ENCODE measurements around the gene NMUR1. TPM values are rescaled to one million over a fixed set of nuclear protein-coding genes. Genes with fewer than 3 reads are reported as not detected.

Gene NMUR1
- total RNA-seq, 1 donor from 2014 or later = 0.13 TPM

- Mint-ChIP-seq H3K4me3 (no peak overlapping the region), H3K27ac (no peak overlapping the region), H3K9me3 (no peaks in the 10 kb centered on the region)
Observed at GRCh38 chr2:231522418-231523180, 7.6 kb downstream of the NMUR1 start.

DNA sequence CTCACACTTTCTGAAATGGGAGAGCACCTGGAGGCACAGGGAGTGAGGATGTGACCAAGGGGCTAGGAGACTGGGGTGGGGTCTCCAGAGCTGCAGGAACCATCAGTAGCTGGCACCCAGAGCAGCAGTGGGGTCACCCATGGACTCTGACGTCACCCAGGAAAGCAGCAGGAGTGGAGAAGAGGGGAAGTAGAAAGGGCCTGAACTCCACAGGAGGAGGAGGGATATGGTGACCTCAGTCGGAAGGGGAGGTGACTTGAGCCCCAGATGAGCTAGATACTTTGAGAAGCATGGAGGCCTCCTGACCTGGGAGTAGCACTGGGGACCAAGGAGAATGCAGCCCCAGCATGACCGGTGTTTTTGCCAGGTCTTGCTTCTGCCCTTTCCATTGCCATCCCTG, 8.8 kb downstream of the NMUR1 start:
- no peak overlapping the region for H3K27ac Mint-ChIP-seq
- no peaks in the 10 kb centered on the region for H3K36me3 Mint-ChIP-seq
- no peaks in the 10 kb centered on the region for H3K27me3 Mint-ChIP-seq (ENCODE audit: low read depth)
- H3K9me3 Mint-ChIP-seq = no peaks in the 10 kb centered on the region
- DNase-seq (ENCODE audit: low spot score in 2 of 2, unreplicated experiment in 2 of 2) = no peak
- TF ChIP-seq, protein P1, sequence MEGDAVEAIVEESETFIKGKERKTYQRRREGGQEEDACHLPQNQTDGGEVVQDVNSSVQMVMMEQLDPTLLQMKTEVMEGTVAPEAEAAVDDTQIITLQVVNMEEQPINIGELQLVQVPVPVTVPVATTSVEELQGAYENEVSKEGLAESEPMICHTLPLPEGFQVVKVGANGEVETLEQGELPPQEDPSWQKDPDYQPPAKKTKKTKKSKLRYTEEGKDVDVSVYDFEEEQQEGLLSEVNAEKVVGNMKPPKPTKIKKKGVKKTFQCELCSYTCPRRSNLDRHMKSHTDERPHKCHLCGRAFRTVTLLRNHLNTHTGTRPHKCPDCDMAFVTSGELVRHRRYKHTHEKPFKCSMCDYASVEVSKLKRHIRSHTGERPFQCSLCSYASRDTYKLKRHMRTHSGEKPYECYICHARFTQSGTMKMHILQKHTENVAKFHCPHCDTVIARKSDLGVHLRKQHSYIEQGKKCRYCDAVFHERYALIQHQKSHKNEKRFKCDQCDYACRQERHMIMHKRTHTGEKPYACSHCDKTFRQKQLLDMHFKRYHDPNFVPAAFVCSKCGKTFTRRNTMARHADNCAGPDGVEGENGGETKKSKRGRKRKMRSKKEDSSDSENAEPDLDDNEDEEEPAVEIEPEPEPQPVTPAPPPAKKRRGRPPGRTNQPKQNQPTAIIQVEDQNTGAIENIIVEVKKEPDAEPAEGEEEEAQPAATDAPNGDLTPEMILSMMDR (IDR thresholded peaks at IDR 0.05; ENCODE audit: unreplicated experiment) = no peak
- peaks cover 6% of the 10 kb centered on the region for H3K4me1 Mint-ChIP-seq
- H3K4me3 Mint-ChIP-seq = no peak overlapping the region

More at GRCh38 chr2:231522418-231523180, 7.6 kb downstream of the NMUR1 start:
- peaks cover 6% of the 10 kb centered on the region for H3K4me1 Mint-ChIP-seq
- no peaks in the 10 kb centered on the region for H3K27me3 Mint-ChIP-seq (ENCODE audit: low read depth)
- H3K36me3 Mint-ChIP-seq = no peaks in the 10 kb centered on the region
- TF ChIP-seq, protein P1 (IDR thresholded peaks at IDR 0.05; ENCODE audit: unreplicated experiment) = no peak
- no peak for DNase-seq (ENCODE audit: low spot score in 2 of 2, unreplicated experiment in 2 of 2)

DNA sequence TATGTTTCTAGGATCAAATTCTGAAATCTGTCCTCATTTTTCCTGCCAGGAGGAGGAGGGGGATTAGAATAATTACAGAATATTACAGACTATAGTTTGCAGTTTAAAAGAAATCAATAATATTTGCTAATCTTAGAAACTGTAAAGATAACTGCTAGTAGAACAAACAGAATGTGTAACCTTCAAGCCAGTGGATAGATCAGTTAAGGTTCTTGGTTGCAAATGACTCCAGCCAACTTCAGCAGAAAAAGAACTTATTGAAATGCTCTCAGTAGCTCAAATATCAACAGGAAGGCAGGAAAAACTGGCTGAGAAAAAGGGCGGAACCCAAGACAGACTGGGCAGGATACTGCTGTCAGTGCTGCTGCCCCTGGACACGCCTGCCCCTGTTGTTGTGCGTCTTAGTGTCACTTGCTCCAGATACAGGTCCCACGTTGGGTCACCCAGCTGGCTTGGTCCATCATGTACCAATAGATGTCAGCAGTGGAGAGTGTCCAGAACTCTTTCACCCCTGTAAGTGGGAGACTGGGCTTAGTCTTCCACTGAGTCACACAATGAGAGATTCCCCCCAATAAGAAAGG, 10.2 kb downstream of the NMUR1 start:
- Mint-ChIP-seq H3K36me3 (no peaks in the 10 kb centered on the region), H3K27ac (no peak overlapping the region), H3K27me3 (ENCODE audit: low read depth) (no peaks in the 10 kb centered on the region), H3K4me1 (peaks cover 7% of the 10 kb centered on the region), H3K4me3 (no peak overlapping the region), H3K9me3 (no peaks in the 10 kb centered on the region)
- TF ChIP-seq, protein P1 (IDR thresholded peaks at IDR 0.05; ENCODE audit: unreplicated experiment) = no peak
- no peak for DNase-seq (ENCODE audit: low spot score in 2 of 2, unreplicated experiment in 2 of 2)

DNA sequence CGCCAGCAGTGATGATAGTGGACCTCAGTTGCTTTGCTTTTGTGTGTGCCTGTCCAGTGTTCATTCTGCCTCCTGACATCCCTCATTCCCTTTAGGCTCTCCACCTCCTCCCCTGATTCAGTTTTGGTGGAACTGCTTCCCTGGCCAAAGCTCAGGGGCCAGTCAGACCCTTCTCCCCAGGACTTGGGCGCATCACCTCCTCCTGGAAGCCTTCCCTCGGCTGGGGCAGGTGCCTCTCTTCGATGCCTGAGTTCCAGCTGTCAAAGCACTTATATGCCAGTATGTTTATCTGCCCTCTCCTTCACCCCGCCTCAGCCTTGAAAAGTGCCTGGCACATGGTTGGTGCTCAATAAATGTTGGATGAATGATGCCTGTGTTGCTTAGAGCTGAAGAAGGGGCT, 11.5 kb downstream of the NMUR1 start:
- TF ChIP-seq, protein P1 (IDR thresholded peaks at IDR 0.05; ENCODE audit: unreplicated experiment) = no peak
- no peak overlapping the region for H3K27ac Mint-ChIP-seq

DNA sequence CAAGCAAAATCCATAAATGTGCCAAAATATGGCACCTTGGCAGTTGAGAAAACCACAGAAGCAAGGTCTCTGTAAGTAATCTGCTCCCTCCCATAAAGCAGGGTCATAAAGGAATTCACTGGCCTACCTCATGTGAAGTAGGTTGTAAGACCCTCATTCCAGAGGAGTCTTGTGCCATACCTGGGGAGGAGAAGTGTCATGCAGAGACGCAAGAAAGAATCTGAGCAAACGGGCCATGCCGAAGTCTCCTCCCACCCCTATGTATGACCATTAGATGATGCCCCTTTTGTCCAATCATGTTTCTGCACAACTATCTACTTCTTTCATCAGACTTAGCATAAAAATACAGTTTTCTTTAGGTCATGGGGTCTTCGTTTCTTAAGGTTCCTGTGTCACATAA, 14.6 kb downstream of the NMUR1 start:
- H3K36me3 Mint-ChIP-seq = no peaks in the 10 kb centered on the region
- H3K27ac Mint-ChIP-seq = no peak overlapping the region
- H3K9me3 Mint-ChIP-seq = no peaks in the 10 kb centered on the region
- no peak overlapping the region for H3K4me3 Mint-ChIP-seq
- H3K4me1 Mint-ChIP-seq = peaks cover 21% of the 10 kb centered on the region
- TF ChIP-seq, protein P1 (IDR thresholded peaks at IDR 0.05; ENCODE audit: unreplicated experiment) = no peak
- no peak for DNase-seq (ENCODE audit: low spot score in 2 of 2, unreplicated experiment in 2 of 2)
- H3K27me3 Mint-ChIP-seq (ENCODE audit: low read depth) = no peaks in the 10 kb centered on the region

More for the DNA sequence above, 11.5 kb downstream of the NMUR1 start:
- Mint-ChIP-seq H3K9me3 (no peaks in the 10 kb centered on the region), H3K4me3 (no peak overlapping the region), H3K4me1 (peaks cover 18% of the 10 kb centered on the region), H3K27me3 (ENCODE audit: low read depth) (no peaks in the 10 kb centered on the region), H3K36me3 (no peaks in the 10 kb centered on the region)
- no peak for DNase-seq (ENCODE audit: low spot score in 2 of 2, unreplicated experiment in 2 of 2)

Data from mesothelial cell of epicardium (in vitro differentiated cells).